ENCODE results near the gene RHBDD3. TPM values are rescaled to one million over a fixed set of nuclear protein-coding genes. Genes with fewer than 3 reads are reported as not detected.
A peak's percentile ranks its signal among the peaks of the same experiment; 100 is the strongest.

Gene RHBDD3
- total RNA-seq, 4 donors from 2014 or later: 27.8 to 54.9 (median 48.9) TPM

- TF ChIP-seq CTCF (IDR thresholded peaks at IDR 0.05): no peak
- Histone ChIP-seq H3K4me3 (replicated peaks in 1 of 3) (peak overlapping the region in 1 of 3 donors; percentile 99), H3K9me3 (no peaks in the 10 kb centered on the region), H3K36me3 (peaks cover 0 to 2% of the 10 kb centered on the region in 2 donors), H3K27me3 (no peaks in the 10 kb centered on the region), H3K4me1 (peaks cover 5 to 42% of the 10 kb centered on the region in 2 donors), H3K27ac (peak overlapping the region; percentile 56 to 78 (median 74))
- 39 to 44% methylated on average over 7 of the region's 7 CpGs for WGBS, 2 donors
- peak in 1 of 2 donors; percentile 65 for DNase-seq
- intact Hi-C loops (cut with DNase I): loop anchor here (5.0 kb wide), 1 partner anchor 34 kb away; no protein-coding TSS in a partner anchor
Measured at GRCh38 chr22:29305836-29306174, 38.0 kb upstream of the RHBDD3 start.

- peak; percentile 64 to 82 for DNase-seq
- intact Hi-C loops (cut with DNase I): no loop called here
- Histone ChIP-seq H3K4me3 (replicated peaks in 1 of 3) (no peak overlapping the region), H3K27ac (peak overlapping the region in 2 of 3 donors; percentile 8 to 33), H3K9me3 (no peaks in the 10 kb centered on the region), H3K4me1 (peaks cover 1 to 16% of the 10 kb centered on the region in 2 donors), H3K36me3 (peaks cover 26 to 29% of the 10 kb centered on the region in 2 donors), H3K27me3 (no peaks in the 10 kb centered on the region)
- 45 to 53% methylated on average over 8 to 11 of the region's 13 CpGs for WGBS, 2 donors
- peak in 2 of 6 experiments; percentile 3 to 26 for TF ChIP-seq CTCF (IDR thresholded peaks at IDR 0.05)
- TF ChIP-seq POLR2A (IDR thresholded peaks at IDR 0.05): no peak
Measured at GRCh38 chr22:29302681-29303465, 35.1 kb upstream of the RHBDD3 start.

GRCh38 chr22:29302402-29302680 is 34.6 kb upstream of the RHBDD3 start:
- H3K36me3 ChIP-seq: peaks cover 31 to 35% of the 10 kb centered on the region in 2 donors
- WGBS, 2 donors: 40 to 76% methylated on average over 2 of the region's 2 CpGs
- intact Hi-C loops (cut with DNase I): no loop called here
- no peaks in the 10 kb centered on the region for H3K9me3 ChIP-seq
- no peak for DNase-seq
- no peaks in the 10 kb centered on the region for H3K27me3 ChIP-seq
- H3K4me1 ChIP-seq: peaks cover 0 to 11% of the 10 kb centered on the region in 2 donors
- H3K4me3 ChIP-seq (replicated peaks in 1 of 3): no peak overlapping the region
- TF ChIP-seq CTCF (IDR thresholded peaks at IDR 0.05): no peak
- no peak for TF ChIP-seq POLR2A (IDR thresholded peaks at IDR 0.05)
- H3K27ac ChIP-seq: peak overlapping the region in 1 of 3 donors; percentile 8

GRCh38 chr22:29301716-29302401 is 34.1 kb upstream of the RHBDD3 start:
- peaks cover 0 to 10% of the 10 kb centered on the region in 2 donors for H3K4me1 ChIP-seq
- H3K36me3 ChIP-seq: peaks cover 36 to 40% of the 10 kb centered on the region in 2 donors
- intact Hi-C loops (cut with DNase I): no loop called here
- no peak for DNase-seq
- no peak overlapping the region for H3K4me3 ChIP-seq (replicated peaks in 1 of 3)
- no peaks in the 10 kb centered on the region for H3K9me3 ChIP-seq
- H3K27me3 ChIP-seq: no peaks in the 10 kb centered on the region
- WGBS, 2 donors: 93% methylated on average over 17 of the region's 17 CpGs
- TF ChIP-seq POLR2A (IDR thresholded peaks at IDR 0.05): no peak
- no peak for TF ChIP-seq CTCF (IDR thresholded peaks at IDR 0.05)
- H3K27ac ChIP-seq: no peak overlapping the region
